Suprapubic skin (tissue), 4 donors: ENCODE measurements around the gene ATP13A3.

Experiments used
- CTCF ChIP-seq, 2 donors: fragments of 200-600 bp in 1 of 2; fragments of 450-650 bp in 1 of 2; sonication (generic) in 1 of 2; IDR thresholded peaks; one replicate each; pipeline ENCODE4 v1.5.1; 2016 to 2019; ENCODE audit warnings: antibody characterized with exemption in 2 of 2, mild to moderate bottlenecking in 1 of 2, moderate library complexity in 1 of 2
- EP300 ChIP-seq: sonication (generic); formaldehyde crosslinking; IDR thresholded peaks from one replicate; pipeline ENCODE4 v1.6.1; 2017; ENCODE audit warnings: antibody characterized with exemption
- POLR2A ChIP-seq, 2 donors: fragments of 450-650 bp; IDR thresholded peaks; one replicate each; pipeline ENCODE4 v1.6.1; 2017; ENCODE audit warnings: antibody characterized with exemption in 2 of 2, mild to moderate bottlenecking in 2 of 2, moderate library complexity in 2 of 2
- POLR2AphosphoS5 ChIP-seq, 3 donors: sonication (generic); formaldehyde crosslinking; IDR thresholded peaks; one replicate each; pipeline ENCODE4 v1.6.1; 2017; ENCODE audit warnings: antibody characterized with exemption in 3 of 3

DNA sequence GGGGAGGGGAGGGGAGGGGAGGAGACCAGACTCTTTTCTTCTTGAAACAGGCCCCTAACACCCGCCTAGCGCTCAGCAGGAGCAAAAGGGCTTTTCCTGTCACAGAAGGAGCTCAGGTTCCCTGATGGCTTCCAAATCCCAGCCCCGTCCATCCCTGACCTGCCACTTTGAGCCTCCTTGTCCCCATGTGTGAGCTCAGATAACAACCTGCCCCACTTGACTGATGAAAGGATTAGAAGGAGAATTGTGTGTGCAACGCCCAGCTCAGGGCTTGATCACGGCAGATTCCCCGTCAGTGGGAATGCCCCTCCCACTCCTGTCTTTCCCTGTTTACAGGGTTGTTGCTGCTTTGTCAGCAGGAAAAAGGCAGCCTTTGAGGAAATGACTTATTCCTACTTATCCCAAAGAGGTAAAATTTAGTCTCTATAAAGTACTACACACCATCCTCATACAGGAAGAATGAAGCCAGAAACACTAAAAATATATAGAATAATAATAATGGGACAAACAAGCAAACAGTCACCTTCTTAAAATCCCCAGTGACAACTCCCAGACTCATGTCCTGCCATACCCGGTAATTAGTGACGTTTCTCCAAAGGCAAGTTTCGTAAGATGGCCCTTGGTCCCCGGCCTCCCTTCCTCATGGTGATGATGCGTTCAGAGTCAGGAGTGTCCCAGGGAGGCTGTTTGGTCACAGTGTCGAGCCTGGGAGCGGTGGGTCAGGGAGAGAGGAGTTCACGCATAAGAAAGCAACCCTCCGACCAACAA lies 111.1 kb downstream of the ATP13A3 start:
- TF ChIP-seq POLR2AphosphoS5 (IDR thresholded peaks at IDR 0.05) (no peak), POLR2A (IDR thresholded peaks at IDR 0.05) (no peak), CTCF (IDR thresholded peaks at IDR 0.05) (no peak), EP300 (no peak)
